GM18907 (cell line): ENCODE results near the gene TRAF1.

Source experiments
- ATAC-seq: cut with Tn5 transposase; IDR thresholded peaks from one replicate; pipeline ENCODE4 v1.9.1; 2021; ENCODE audit warnings: mild to moderate bottlenecking, moderate library complexity; ENCODE audit not compliant: unreplicated experiment

TRAF1 gene

DNA sequence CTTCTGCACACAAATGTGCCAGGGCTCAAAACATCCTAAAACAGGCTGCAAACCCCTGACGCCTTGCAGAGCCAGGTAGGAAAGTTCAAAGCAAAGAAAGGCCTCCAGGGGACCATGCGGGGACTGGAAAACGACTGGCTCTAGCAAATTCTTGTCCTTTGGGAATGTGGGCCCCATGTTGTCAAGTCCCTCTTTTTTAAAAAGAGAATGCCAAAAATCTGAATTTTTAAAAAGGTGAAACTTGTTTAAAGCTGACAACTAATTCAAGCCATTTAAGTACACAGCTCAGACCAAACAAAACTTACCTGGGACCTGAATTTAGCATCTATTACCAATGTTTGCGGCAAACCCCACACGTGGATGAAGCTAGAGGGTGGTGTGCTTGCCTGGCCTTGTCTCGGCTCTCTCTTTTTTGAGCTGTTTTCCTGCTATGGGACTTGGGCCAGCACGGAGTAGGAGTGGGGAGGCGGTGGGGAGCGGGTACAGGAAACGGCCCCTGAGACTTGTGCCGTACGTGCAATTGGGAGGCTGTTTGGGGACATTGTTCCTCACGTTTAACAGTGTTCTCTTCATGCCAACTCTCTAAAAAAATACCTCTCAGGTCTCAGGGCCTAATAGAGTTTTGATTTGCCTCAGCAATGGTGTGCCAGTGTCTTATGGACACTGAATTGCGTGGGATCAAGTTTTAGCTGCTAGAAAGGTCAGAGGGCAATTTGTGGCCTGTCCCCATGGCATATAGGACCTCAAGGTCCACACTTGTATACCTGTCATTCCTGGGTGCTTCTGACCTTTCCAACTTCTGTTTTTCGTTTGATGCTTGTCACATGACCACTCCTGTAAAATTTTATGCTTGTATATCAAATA lies 34.5 kb downstream of the TRAF1 start:
- peak; percentile 45 for ATAC-seq

DNA sequence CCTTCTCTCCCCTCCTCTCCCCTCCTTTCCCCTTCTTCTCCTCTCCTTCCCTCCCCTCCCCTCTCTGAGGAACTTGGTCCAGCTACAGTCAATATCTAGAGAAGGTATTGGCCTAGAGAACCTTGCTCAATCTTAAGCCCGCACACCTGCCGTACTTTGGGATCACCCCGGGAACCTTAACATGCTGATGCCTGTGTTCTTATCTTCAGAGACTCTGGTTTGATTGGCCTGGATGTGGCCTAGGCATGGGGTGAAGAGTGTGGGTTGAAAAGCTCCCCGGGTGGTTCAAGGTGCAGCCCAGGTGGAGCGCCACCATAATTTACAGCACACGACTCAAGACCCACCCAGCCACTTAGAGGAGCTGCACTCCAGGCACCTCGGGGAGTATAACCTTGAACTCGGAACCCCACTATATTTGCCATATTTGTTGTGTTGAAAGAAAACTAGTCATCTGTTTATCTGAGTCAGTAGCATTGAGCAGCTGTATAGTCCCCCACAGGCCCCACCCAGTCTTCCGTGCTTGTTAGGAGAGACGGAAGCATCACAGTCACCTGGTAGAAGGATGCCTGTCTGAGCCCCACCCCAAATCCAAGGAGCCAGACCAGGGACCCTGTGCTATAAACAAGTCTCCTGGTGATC lies 35.2 kb downstream of the TRAF1 start:
- ATAC-seq: no peak

DNA sequence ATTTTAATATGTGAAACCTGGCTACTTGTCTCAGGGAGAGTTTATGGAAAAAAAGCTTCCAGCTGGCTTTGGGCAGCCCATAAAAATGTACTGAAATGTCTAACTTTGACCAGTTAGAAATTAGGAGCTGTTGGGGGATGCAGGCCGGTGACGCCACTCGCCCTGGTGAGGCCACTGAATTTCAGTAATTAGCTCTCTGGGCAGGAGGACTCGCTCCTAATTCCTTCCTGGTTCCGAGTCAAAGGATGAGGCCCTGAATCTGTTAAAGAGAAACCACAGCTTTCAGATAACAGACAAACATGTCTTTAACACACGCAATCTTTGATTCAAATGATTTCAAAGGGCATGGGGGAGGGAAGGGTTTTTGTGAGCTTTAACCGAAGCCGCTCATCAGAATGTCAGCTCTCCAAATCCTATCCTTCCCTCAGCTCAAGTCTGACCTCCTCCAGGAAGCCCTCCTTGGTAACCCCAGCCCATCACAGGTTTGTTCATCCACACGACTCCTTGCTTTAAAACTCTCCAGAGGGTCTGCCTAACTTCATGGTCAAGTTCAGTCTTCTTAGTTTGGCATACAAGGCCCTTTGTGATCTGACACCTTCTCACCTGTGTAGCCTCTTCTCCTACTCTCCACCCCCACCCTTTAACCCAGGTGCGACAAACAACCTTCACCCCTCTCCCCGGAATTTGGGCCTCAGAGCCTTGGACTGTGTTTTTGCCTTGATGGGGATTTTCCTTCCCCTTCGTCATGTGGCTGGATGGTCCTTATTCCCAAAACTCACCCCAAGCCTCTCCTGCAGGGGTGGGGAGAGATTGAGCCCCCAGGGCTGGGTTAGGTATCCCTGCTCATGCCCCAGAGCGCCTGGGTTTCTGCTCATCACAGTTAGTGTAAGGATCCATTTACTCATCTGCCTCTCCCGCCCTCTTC lies 36.0 kb downstream of the TRAF1 start:
- no peak for ATAC-seq

DNA sequence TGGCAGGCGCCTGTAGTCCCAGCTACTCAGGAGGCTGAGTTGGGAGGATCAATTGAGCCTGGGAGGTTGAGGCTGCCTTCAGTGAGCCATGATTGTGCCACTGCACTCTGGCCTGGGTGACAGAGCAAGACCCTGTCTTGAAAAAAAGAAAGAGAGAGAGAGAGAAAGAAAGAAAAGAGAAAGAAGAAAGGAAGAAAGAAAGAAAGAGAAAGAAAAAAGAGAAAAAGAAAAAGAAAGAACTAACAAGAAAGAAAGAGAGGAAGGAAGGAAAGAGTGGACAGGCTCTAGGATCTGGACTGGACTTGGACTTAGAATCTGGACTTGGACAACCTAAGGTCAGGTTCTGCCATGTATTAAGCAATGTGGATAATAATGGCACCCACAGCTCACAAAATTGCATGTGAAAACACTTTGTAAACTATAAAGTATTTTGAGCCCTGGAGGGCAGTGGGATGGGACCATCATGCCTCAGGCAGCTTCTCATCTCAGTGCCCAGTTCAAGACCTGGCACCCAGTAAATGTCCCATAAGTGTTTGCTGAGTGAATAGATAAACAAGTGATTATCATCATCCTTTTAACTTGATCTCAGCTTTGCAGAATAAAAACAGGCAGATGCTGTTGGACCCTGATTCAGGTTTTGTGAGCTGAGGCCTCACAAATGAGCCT lies 36.9 kb downstream of the TRAF1 start:
- no peak for ATAC-seq

DNA sequence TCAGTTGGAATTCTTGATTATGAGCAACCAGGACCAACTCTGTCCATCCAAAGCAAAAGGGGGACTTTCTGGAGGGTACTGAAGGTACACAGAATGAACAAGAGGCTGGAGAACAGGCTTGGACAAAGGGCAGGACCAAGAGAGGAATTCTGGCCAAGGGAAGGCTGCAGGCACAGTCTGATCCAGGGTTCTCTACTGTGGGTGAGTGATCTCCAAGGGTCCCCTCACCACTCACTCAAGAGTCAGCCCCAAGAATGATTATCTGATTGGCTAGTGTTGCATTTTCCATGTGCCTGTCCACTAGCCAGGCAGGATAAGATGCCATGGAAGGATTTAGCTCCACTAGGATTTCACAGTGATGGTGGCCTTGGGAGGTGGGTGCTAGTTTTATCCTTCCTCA lies 38.0 kb downstream of the TRAF1 start:
- no peak for ATAC-seq

DNA sequence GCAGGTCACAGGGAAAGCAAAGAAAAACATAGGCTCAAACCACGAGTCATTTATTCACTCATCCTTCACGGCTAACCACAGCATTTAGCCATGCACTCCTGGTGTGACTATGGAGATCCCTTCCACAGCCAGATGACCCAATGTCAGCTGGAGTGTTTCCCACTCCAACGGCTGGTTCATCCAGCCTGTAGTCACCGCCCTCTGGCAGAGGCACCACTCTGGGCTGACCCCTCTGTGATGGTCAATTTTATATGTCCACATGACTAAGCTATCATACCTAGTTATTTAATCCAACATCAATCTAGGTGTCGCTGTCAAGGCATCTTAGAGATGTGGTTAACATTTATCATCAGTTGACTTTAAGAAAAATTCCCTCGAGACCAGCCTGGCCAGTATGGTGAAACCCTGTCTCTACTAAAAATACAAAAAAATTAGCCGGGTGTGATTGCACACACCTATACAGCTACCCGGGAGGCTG lies 40.1 kb downstream of the TRAF1 start:
- ATAC-seq: no peak

DNA sequence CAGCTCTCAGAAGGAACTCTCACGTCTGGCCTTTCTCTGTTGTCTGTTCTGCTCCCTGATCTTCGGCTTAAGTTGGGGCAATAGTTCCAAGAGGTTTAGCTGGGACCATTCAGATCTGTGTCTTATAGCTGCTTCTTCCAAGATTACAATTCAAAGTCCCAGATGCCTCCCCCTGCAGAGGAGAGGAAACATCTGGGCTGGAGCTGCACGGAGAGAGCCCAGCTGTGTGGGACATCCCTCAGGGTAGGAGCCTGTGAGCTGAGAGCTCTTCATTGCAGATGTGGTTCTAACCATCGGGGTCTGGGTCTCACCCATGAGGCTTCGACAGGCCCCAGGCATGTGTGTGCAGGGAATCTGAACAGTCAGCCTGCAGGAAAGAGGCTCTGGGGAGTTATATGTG lies 40.6 kb downstream of the TRAF1 start:
- no peak for ATAC-seq

DNA sequence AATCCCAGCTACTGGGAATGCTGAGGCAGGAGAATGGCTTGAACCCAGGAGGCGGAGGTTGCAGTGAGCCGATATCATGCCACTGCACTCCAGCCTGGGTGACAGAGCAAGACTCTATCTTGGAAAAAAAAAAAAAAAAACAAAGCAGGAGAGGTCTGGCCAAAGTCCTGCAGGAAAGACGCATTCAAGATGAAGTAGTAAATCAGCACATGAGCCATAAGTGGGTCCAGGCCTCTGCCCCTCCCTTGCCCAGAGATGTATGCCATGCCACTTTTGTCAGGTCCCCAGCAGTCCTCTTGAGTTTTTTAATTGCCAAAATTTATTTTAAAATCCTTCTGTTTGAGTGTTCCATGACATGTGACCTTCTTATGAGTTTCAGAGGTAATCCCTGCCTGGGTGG lies 41.1 kb downstream of the TRAF1 start:
- no peak for ATAC-seq

DNA sequence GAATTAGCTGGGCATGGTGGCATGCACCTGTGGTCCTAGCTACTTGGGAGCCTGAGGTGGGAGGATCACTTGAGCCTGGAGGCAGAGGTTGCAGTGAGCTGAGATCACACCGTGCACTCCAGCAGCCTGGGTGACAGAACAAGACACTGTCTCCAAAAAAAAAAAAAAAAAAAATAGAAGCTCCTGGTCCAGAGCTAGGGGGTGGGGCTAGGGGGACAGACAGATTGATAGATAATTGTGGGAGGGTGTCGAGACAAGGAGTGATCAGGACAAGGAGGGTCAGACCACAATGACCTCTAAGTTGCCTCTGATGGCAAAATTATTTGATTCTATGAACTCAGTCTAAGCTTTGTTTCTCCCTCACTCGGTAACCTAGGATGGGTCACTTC lies 43.0 kb downstream of the TRAF1 start:
- ATAC-seq: no peak

DNA sequence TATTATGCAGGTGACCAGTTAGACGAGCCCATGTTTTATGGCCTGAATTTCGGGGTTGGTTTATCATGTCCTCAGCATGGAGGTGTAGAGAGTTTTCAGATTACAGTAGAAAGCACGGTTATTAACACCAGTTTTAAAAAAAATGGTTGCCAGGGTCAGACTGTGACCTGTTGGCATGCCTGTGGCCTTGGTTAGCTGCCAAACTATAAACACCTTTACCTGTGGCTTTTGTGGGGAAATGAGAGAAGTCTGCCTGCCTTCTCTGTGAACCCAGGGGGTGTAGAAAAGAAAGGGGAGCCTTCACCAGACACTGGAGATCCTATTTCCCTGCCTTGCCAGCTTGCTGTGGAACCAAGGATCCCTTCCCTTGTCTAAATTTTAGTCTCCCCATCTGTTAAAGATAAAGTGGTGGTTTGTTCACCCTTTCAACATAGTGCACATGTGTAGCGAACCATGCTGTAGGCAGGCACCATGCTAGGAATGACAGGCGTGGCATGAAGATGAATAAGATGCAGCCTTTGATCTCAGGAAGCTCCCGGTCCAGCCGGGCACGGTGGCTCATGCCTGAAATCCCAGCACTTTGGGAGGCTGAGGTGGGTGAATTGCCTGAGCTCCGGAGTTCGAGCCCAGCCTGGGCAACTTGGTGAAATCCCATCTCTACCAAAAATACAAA lies 43.5 kb downstream of the TRAF1 start:
- ATAC-seq: no peak

DNA sequence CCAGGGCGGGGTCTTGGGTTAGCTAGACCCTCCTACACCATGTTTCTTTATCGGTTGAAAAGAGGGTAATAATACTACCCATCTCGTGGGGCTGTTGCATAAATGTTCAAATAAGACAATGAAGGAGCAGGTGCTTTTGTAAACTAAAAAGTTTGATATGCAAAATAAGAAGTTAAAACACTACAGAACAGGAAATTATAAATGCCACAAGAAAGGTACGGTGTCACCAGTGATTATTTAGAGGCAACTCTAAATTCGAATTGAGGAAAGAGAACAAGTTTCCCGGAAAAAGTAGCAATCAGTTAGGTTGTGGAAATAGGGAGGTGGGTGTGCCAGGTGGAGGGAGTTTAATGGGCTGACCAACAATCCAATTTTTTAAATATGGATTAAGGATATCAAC lies 47.1 kb downstream of the TRAF1 start:
- ATAC-seq: no peak

DNA sequence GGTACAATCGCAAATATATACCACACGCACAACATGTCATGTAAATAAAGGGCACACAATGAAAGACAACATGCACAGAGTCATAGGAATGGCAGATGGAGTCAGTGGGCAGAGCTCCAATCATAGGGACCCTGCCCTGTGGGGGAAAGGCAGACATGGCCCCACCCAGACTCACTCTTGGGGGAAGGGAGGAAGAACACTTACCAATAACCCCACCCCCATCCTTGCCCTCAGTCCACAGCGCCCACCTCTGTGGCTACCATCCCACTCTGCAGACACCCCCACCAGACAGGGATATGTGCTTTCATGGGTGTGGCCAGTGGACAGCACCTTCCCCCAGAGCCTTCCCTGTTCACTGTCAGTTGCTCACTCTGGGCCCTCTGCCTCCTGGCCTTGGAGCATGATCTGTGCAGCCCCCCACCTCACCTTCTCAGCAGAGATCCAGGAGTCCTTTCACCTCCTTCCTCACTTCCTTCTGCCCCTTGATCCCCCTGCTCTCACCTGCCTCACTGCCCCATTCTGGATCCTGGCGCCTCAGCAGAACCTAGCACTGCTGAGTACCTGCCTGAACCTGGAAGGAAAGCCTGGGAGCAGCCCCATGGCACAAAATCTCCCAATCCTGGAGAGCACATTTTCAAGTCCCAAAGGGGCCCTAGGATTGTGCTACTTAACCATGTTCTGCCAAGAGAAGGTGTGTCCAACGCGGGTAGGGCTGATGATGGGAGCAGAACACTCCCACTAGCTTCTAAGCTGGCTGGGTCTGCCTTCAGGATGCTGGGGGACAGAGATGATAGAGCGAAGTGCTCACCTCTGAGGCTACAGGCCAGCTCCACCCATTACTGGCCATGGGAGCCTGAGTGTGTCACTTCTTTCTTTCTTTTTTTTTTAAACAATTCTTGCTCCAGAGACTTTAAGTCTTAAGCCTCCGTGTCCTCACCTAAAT lies 48.1 kb downstream of the TRAF1 start:
- ATAC-seq: no peak

DNA sequence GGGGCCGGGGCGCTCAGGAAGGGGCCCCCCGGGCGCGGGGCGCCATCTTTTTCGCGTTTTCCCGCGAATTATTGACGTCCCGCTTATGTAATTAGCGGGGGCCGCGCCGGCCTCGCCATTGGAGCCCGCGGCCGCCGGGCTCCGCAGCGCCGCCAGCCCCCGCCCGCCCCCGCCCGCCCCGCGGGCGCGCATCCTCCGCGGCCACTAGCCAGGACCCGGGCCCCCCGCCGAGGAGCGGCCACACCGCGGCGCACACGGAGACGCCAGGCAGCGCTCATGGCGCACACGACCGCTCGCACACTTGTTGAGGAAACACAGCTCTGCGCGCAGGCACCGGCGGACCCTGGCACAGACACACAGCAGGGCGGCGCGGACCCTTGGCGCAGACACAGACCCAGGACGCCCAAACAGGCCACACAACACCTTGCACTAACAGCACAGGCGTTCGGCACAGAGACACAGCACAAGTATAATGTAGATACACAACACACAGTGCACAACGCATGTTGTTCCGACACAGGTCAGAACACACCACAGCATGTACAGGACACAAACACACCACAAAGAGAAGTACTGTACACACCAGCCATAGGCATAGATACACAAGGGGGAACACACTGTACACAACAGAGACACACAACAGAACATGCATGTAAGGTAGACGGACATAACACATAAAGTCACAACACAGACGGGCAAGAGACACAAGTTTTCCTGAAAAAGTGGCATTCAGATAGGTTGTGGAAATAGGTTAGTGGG lies 49.1 kb downstream of the TRAF1 start:
- ATAC-seq: peak; percentile 42

DNA sequence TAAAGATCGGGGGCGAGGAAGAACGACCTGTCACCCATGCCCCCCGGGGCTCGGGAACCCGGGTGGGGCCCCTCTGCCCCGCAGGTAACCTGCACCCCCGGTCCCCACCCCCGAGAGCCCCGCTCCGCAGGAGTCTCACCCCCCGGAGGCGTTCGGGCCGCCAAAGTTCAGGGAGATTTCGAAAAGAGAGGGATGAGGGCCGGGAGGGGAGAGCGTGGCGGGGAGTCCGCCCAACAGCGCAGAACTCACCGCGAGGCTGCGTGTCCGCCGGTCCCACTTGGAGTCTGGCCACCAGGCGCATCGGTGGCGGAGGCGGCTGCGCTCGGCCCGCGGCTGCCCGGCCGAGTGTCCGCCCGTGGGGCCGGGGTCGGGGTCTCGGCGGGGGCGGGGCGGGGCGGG lies 49.8 kb downstream of the TRAF1 start, which contains the start of gene PHF19:
Gene PHF19 (minus strand): TSS at position 347 of the 399 bp plus-strand sequence. CDS start 2,447 bp downstream, outside the sequence.
- ATAC-seq: peak; percentile 16

DNA sequence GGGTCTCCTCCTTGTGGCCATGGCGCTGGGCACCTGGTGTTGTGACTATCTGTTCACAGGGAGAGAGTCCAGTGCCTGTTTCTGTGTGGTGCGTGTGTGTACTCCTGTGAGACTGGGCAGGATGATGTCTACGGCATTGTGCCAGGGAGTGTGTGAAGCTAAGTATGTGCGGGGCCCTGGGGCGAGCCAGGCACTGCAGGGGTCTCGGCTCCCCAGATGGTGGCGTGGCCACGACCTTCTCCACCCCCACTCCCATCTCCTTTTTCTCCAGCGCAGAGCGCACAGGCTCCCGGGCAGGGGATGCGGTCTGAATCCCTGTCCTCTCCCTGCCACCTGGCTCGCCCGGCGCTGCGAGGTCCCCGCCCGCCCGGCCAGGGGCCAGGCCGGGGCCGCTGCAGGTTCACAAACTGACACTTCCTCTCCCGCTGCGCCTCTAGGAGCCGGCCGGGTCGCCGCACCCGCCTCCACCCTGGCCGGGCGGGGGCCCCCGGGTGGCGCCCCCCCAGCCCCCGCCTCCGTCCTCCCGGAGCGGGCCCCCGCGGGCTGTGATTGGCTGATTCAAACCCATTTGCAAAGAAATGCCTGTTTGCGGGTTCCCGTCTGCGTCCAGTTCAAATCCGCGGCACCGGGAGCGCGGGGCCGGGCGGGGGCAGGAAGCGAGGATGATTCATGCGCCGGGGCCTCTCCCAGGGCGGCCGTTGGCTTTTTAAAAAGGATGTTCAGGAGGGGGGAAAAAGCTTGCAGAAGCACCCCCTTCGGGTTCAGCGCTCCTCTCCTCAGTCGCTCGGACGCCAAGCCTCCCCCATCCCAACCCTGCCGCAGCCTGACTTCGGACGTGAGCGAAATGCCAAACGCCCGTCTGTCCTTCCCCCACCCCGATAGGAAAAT lies 50.4 kb downstream of the TRAF1 start:
- peak; percentile 63 for ATAC-seq

DNA sequence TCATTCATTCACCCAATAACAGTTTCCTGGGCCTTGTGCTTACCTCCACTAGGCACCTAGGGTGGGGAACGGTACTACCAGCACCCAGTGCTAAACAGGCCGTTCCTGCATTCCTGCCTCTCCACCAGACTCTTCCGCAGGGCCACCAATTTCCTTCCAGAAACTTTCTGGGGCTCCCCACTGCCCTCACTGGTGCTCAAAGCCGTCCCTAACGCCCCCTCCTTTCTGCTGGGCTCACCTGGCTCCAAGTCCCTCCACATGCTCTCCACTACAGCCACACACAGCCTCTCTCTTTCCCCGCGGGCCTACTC lies 51.0 kb downstream of the TRAF1 start:
- no peak for ATAC-seq

DNA sequence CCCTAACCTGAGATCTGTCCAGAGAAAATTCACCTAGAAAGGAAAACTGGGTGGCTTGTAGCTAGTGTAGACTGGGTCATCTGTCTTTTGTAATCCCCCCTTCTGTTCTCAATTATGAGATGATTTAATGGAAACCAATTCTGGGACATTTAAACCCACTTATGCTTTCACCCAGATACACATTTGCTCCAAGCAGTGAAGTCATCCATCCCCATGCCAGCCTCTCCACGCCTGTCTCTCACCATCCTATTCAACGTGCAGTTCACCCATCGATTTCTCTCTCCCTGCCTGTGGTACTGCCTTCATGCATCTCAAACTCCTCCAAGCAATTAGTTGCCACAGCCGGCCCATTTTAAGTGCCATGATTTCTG lies 51.4 kb downstream of the TRAF1 start:
- no peak for ATAC-seq
